Measurements from ENCODE around the gene SLC12A3. TPM values are rescaled to one million over a fixed set of nuclear protein-coding genes. Genes with fewer than 3 reads are reported as not detected.

Gene SLC12A3
- total RNA-seq, 4 donors from 2014 or later, result not detected

DNA sequence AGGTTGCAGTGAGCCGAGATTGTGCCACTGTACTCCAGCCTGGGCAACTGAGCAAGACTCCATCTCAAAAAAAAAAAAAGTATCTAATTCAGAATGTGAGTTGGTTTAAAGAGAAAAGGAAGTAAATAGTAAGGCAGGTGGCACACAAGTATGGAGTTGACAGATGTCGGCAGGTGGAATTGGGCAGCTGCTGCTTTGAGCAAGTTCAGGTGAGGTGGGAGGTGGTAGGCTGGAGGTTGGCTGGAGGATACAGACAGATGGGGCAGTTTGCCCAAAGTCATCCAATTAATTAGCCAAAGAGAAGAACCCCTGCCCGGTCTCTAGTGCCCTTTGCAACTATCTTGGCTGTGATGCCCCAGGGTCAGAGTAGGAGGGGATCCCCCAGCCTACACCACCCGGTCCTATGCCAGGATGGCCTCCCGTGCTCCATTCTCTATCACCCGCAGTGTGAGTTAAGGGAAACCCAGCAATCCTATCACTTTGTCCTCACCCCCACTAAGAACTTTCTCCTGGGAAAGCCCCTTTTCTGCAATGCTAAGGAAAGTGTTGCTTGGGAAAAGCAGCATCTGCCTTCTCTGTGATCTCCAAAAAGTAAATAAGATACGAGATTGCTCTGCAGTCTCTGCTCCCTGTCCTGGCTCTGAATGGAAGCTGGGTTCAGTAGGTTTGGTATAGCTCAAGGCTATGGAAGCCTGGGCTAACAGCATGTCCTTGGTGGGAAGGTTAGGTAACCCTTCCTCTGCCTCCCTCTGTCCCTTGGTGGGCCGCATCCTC is 32.2 kb downstream of the SLC12A3 start:
- H3K27ac ChIP-seq, result no peak overlapping the region
- H3K4me1 ChIP-seq, result no peaks in the 10 kb centered on the region
- no peak for DNase-seq (ENCODE audit: low spot score in 2 of 2)
- no peaks in the 10 kb centered on the region for H3K9me3 ChIP-seq
- no peak overlapping the region for H3K4me3 ChIP-seq
- H3K27me3 ChIP-seq, result no peaks in the 10 kb centered on the region
- TF ChIP-seq CTCF (IDR thresholded peaks at IDR 0.05) (no peak), EP300 (IDR thresholded peaks at IDR 0.05) (no peak), POLR2A (IDR thresholded peaks at IDR 0.05) (no peak)
- WGBS, 2 donors, result 87 to 90% methylated on average over 8 of the region's 8 CpGs
- H3K36me3 ChIP-seq, result no peaks in the 10 kb centered on the region

GRCh38 chr16:56898847-56899246 is 33.8 kb downstream of the SLC12A3 start:
- TF ChIP-seq CTCF (IDR thresholded peaks at IDR 0.05) (no peak), EP300 (IDR thresholded peaks at IDR 0.05) (no peak), POLR2A (IDR thresholded peaks at IDR 0.05) (no peak)
- WGBS, 2 donors, result 88 to 94% methylated on average over 8 of the region's 8 CpGs
- DNase-seq (ENCODE audit: low spot score in 2 of 2), result no peak

DNA sequence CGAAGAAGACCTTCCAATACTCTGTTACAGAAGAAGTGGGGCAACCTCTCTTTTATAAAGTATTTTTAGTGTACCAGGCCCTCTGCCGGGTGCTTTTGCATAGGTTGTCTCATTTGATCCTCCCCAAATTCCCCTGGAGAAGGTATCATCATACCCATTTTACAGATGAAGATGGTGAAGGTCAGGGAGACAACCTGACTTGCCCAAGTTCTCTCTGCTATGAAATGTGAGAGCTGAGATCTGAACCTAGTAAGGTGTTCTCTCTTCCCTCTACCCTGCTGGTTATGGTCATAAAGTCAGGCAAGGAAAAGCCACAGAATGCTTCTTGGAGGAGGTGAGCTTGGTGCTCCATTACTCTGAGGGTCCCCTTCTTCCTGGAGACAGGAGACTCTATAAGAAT is 38.9 kb downstream of the SLC12A3 start:
- no peak overlapping the region for H3K27ac ChIP-seq
- no peak overlapping the region for H3K4me3 ChIP-seq
- TF ChIP-seq EP300 (IDR thresholded peaks at IDR 0.05) (no peak), POLR2A (IDR thresholded peaks at IDR 0.05) (no peak), CTCF (IDR thresholded peaks at IDR 0.05) (no peak)
- H3K4me1 ChIP-seq, result no peaks in the 10 kb centered on the region
- no peaks in the 10 kb centered on the region for H3K27me3 ChIP-seq
- no peaks in the 10 kb centered on the region for H3K9me3 ChIP-seq
- WGBS, 2 donors, result 94 to 98% methylated on average over 2 of the region's 2 CpGs
- no peak for DNase-seq (ENCODE audit: low spot score in 2 of 2)
- H3K36me3 ChIP-seq, result no peaks in the 10 kb centered on the region

More at GRCh38 chr16:56898847-56899246, 33.8 kb downstream of the SLC12A3 start:
- Histone ChIP-seq H3K27me3 (no peaks in the 10 kb centered on the region), H3K4me3 (no peak overlapping the region), H3K4me1 (no peaks in the 10 kb centered on the region), H3K27ac (no peak overlapping the region), H3K9me3 (no peaks in the 10 kb centered on the region), H3K36me3 (no peaks in the 10 kb centered on the region)

GRCh38 chr16:56907401-56907800 is 42.4 kb downstream of the SLC12A3 start:
- Histone ChIP-seq H3K36me3 (no peaks in the 10 kb centered on the region), H3K27ac (no peak overlapping the region)

More at GRCh38 chr16:56907401-56907800, 42.4 kb downstream of the SLC12A3 start:
- Histone ChIP-seq H3K4me3 (no peak overlapping the region), H3K9me3 (no peaks in the 10 kb centered on the region), H3K27me3 (no peaks in the 10 kb centered on the region), H3K4me1 (peaks cover 0 to 20% (median 9%) of the 10 kb centered on the region in 4 donors)
- no peak for DNase-seq (ENCODE audit: low spot score in 2 of 2)
- 92 to 100% methylated on average over 3 of the region's 3 CpGs for WGBS, 2 donors
- TF ChIP-seq CTCF (IDR thresholded peaks at IDR 0.05), result no peak
- no peak for TF ChIP-seq EP300 (IDR thresholded peaks at IDR 0.05)
- TF ChIP-seq POLR2A (IDR thresholded peaks at IDR 0.05), result no peak
